ENCODE data around the gene CCDC180. TPM values are rescaled to one million over a fixed set of nuclear protein-coding genes. Genes with fewer than 3 reads are reported as not detected.

The CCDC180 gene
- total RNA-seq, 2 experiments from 2014 or later = 6.6 to 7.1 TPM

- CTCF ChIA-PET = no interaction called here
- no peak for DNase-seq
- Histone ChIP-seq H3K27me3 (ENCODE audit: control insufficient read depth in 1 of 2, insufficient read depth in 2 of 2, low read length in 2 of 2) (no peaks in the 10 kb centered on the region), H3K4me3 (ENCODE audit: low read length) (no peak overlapping the region), H3K36me3 (ENCODE audit: insufficient read depth, low read length) (peaks cover 24% of the 10 kb centered on the region), H3K9me3 (ENCODE audit: control insufficient read depth in 1 of 2, insufficient read depth in 1 of 2, low read length in 2 of 2) (no peaks in the 10 kb centered on the region), H3K4me1 (ENCODE audit: insufficient read depth, low read length) (no peaks in the 10 kb centered on the region), H3K27ac (ENCODE audit: low read depth in 1 of 2, low read length in 2 of 2) (no peak overlapping the region)
- POLR2A ChIA-PET = no interaction called here
- Mint-ChIP-seq H3K36me3 (ENCODE audit: low read depth) (peaks cover 72% of the 10 kb centered on the region), H3K27me3 (no peaks in the 10 kb centered on the region), H3K9me3 (no peaks in the 10 kb centered on the region), H3K4me3 (no peak overlapping the region), H3K27ac (no peak overlapping the region), H3K4me1 (ENCODE audit: low read depth) (no peaks in the 10 kb centered on the region)
- ATAC-seq (ENCODE audit: poor library complexity) = no peak
- TF ChIP-seq, protein P1, sequence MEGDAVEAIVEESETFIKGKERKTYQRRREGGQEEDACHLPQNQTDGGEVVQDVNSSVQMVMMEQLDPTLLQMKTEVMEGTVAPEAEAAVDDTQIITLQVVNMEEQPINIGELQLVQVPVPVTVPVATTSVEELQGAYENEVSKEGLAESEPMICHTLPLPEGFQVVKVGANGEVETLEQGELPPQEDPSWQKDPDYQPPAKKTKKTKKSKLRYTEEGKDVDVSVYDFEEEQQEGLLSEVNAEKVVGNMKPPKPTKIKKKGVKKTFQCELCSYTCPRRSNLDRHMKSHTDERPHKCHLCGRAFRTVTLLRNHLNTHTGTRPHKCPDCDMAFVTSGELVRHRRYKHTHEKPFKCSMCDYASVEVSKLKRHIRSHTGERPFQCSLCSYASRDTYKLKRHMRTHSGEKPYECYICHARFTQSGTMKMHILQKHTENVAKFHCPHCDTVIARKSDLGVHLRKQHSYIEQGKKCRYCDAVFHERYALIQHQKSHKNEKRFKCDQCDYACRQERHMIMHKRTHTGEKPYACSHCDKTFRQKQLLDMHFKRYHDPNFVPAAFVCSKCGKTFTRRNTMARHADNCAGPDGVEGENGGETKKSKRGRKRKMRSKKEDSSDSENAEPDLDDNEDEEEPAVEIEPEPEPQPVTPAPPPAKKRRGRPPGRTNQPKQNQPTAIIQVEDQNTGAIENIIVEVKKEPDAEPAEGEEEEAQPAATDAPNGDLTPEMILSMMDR (IDR thresholded peaks at IDR 0.05) = no peak
- intact Hi-C loops (cut with DNase I, micrococcal nuclease) = no loop called here
These were observed 5.8 kb downstream of the CCDC180 start for GRCh38 chr9:97313243-97313642.

DNA sequence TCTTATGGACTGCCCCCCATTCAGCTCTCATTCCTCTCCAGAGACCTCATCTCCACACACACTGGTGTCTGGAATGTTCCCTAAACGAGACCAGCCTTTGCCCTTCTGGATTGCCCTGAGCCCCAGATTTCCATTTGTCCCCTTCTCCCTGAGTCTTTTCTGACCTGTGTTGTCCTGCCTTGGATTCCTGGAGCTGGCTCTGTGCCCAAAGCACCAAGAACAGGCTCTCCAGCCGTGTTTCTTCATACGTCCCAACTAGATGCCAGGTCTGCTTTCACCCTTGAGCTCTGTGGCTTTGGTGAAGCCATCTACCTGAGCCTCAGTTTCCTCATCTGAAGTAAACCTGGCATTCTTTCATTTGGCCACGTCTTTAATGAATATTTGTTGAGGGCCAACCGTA, 6.3 kb downstream of the CCDC180 start:
- ChIA-PET CTCF (no interaction called here), POLR2A (no interaction called here)
- ATAC-seq (ENCODE audit: poor library complexity) = no peak
- H3K4me3 Mint-ChIP-seq = no peak overlapping the region
- H3K4me1 Mint-ChIP-seq (ENCODE audit: low read depth) = no peaks in the 10 kb centered on the region
- H3K27me3 Mint-ChIP-seq = no peaks in the 10 kb centered on the region
- Histone ChIP-seq H3K4me3 (ENCODE audit: low read length) (no peak overlapping the region), H3K9me3 (ENCODE audit: control insufficient read depth in 1 of 2, insufficient read depth in 1 of 2, low read length in 2 of 2) (no peaks in the 10 kb centered on the region), H3K36me3 (ENCODE audit: insufficient read depth, low read length) (peaks cover 24% of the 10 kb centered on the region), H3K27me3 (ENCODE audit: control insufficient read depth in 1 of 2, insufficient read depth in 2 of 2, low read length in 2 of 2) (no peaks in the 10 kb centered on the region), H3K4me1 (ENCODE audit: insufficient read depth, low read length) (peaks cover 3% of the 10 kb centered on the region), H3K27ac (ENCODE audit: low read depth in 1 of 2, low read length in 2 of 2) (no peak overlapping the region)
- TF ChIP-seq, protein P1 (IDR thresholded peaks at IDR 0.05) = no peak
- DNase-seq = no peak
- intact Hi-C loops (cut with DNase I, micrococcal nuclease) = no loop called here
- peaks cover 77% of the 10 kb centered on the region for H3K36me3 Mint-ChIP-seq (ENCODE audit: low read depth)
- H3K9me3 Mint-ChIP-seq = no peaks in the 10 kb centered on the region
- H3K27ac Mint-ChIP-seq = no peak overlapping the region

DNA sequence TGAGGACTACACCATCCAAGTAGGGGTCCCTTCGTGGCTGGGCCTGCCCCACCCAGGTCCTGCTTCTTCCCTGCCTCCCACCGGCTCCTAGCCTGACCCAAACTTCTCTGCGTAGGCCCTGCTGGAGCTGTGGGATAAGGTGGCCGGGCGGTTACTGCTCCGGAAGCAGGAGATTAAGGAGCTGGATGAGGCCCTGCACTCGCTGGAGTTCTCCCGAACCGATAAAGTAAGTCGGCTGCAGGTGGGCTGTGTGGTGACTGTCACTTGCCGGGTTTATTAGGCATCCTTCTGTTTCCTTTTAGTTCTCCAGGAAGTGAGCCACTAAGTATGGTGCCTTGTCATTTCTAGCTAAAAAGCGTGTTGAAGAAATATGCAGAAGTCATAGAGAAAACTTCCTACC, 7.0 kb downstream of the CCDC180 start:
- peaks cover 82% of the 10 kb centered on the region for H3K36me3 Mint-ChIP-seq (ENCODE audit: low read depth)
- POLR2A ChIA-PET = no interaction called here

More for the DNA sequence above, 7.0 kb downstream of the CCDC180 start:
- H3K36me3 ChIP-seq (ENCODE audit: insufficient read depth, low read length) = peaks cover 21% of the 10 kb centered on the region
- H3K4me3 ChIP-seq (ENCODE audit: low read length) = no peak overlapping the region
- H3K9me3 ChIP-seq (ENCODE audit: control insufficient read depth in 1 of 2, insufficient read depth in 1 of 2, low read length in 2 of 2) = no peaks in the 10 kb centered on the region
- H3K27ac Mint-ChIP-seq = no peak overlapping the region
- DNase-seq (no peak), ATAC-seq (ENCODE audit: poor library complexity) (no peak)
- no peaks in the 10 kb centered on the region for H3K27me3 Mint-ChIP-seq
- H3K9me3 Mint-ChIP-seq = no peaks in the 10 kb centered on the region
- no peaks in the 10 kb centered on the region for H3K27me3 ChIP-seq (ENCODE audit: control insufficient read depth in 1 of 2, insufficient read depth in 2 of 2, low read length in 2 of 2)
- no peak overlapping the region for H3K27ac ChIP-seq (ENCODE audit: low read depth in 1 of 2, low read length in 2 of 2)
- no peak overlapping the region for H3K4me3 Mint-ChIP-seq
- intact Hi-C loops (cut with DNase I, micrococcal nuclease) = no loop called here
- TF ChIP-seq, protein P1 (IDR thresholded peaks at IDR 0.05) = no peak
- CTCF ChIA-PET = no interaction called here
- peaks cover 4% of the 10 kb centered on the region for H3K4me1 ChIP-seq (ENCODE audit: insufficient read depth, low read length)
- peaks cover 3% of the 10 kb centered on the region for H3K4me1 Mint-ChIP-seq (ENCODE audit: low read depth)
